GM12874 (cell line): Measurements from ENCODE around the gene NRXN3.

Source experiments
- TF ChIP-seq, protein P1 (sequence below): IDR thresholded peaks from 2 replicates; pipeline ENCODE4 v1.5.1; 2011; ENCODE audit warnings: low read depth, mild to moderate bottlenecking, control low read depth, low read length, moderate library complexity; ENCODE audit not compliant: insufficient read depth

NRXN3 gene

GRCh38 chr14:79407572-79407971 is 1237.4 kb downstream of the NRXN3 start:
- TF ChIP-seq, protein P1, sequence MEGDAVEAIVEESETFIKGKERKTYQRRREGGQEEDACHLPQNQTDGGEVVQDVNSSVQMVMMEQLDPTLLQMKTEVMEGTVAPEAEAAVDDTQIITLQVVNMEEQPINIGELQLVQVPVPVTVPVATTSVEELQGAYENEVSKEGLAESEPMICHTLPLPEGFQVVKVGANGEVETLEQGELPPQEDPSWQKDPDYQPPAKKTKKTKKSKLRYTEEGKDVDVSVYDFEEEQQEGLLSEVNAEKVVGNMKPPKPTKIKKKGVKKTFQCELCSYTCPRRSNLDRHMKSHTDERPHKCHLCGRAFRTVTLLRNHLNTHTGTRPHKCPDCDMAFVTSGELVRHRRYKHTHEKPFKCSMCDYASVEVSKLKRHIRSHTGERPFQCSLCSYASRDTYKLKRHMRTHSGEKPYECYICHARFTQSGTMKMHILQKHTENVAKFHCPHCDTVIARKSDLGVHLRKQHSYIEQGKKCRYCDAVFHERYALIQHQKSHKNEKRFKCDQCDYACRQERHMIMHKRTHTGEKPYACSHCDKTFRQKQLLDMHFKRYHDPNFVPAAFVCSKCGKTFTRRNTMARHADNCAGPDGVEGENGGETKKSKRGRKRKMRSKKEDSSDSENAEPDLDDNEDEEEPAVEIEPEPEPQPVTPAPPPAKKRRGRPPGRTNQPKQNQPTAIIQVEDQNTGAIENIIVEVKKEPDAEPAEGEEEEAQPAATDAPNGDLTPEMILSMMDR, result no peak

DNA sequence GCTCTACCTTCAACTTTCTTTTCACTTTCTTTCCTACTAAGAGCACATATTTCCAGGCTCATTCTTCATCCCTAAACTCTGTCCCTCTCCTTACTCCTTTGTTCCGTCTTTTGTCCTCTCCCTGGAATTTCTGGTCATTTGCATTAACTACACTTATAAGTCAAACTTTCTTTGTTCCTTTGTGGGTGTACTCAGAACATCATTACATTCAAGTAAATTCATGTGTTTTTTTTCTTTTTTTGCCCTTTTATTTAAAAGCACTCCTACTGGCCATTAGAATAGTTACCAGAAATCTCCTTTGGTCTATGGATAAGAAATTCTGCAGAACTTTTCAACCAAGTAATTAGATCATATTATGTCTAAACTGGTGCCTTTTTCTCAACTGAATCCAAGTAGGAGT is 1238.5 kb downstream of the NRXN3 start:
- TF ChIP-seq, protein P1, result no peak

GRCh38 chr14:79411403-79412174 is 1241.4 kb downstream of the NRXN3 start:
- TF ChIP-seq, protein P1, result no peak

- TF ChIP-seq, protein P1, result no peak
Observed at GRCh38 chr14:79412822-79413221, 1242.6 kb downstream of the NRXN3 start.

- TF ChIP-seq, protein P1, result no peak
Observed at GRCh38 chr14:79413734-79414428, 1243.7 kb downstream of the NRXN3 start.

- TF ChIP-seq, protein P1, result no peak
Observed at GRCh38 chr14:79415726-79416125, 1245.6 kb downstream of the NRXN3 start.

DNA sequence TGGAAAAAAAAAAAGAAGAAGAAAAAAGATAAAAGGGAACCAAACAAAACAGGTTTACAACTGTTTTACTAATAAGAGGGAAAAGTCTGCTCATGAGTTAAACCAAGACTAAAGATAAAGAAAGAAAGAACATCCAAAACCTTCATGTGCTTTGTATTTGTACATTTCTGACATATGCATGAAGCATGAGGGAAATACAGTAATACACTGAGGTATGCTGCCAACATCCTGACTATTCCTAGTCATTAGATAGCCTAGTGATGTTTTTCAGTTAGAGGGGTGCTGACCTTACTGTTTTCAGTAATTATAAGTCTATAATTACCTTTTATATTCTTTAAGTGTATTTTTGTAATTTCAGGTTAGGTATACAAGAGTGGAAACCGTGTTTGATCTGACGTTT is 1247.8 kb downstream of the NRXN3 start:
- TF ChIP-seq, protein P1, result no peak
